Activated T-cell treated with anti-CD3 and anti-CD28 coated beads for 24 hours (primary cell): ENCODE data around the gene POLR2F.

Source experiments
- DNase-seq: peaks from one replicate; pipeline ENCODE4 v3.0.0-alpha.2; 2020; ENCODE audit warnings: low read depth

Gene POLR2F

DNA sequence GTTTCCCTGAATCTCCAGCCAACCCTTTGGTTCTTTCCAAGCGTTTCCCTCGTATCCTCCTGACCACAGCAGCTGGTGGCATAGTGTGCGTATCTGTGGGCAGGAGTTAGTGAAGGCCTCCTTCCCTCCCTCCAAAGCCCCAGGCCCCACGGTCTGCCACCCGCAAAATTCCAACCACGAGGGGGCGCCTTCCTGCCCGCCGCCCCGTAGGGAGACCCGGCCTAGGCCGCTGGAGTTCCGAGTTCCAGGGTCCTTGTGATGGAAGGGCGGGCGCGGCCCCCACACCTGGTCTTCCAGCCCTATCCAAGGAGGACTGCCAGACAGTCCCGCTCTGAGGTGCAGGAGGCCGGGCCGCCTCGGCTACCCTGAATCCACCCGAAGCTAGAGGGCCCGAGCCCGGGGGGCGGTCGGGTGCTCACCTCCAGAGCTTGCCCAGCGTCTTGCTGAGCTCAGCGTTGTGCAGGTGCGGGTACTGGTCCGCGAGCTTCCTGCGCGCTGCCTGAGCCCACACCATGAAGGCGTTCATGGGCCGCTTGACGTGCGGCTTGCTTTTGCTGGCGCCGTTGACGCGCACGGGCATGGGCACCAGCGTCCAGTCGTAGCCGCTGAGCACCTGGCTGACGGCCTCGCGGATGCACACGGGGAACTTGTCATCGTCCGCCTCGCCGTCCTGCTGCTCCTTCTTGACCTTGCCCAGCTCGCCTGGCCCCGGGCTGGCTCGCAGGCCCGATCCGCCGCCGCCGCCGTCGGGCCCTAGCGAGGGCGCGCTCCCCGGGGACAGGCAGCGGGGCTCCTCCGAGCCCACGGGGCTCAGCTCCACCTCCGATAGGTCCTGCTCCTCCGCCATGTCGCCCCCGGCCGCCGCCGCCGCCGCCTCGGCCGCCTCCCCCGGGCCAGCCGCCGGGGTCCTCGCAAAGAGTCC is 29.7 kb downstream of the POLR2F start:
- DNase-seq: no peak

DNA sequence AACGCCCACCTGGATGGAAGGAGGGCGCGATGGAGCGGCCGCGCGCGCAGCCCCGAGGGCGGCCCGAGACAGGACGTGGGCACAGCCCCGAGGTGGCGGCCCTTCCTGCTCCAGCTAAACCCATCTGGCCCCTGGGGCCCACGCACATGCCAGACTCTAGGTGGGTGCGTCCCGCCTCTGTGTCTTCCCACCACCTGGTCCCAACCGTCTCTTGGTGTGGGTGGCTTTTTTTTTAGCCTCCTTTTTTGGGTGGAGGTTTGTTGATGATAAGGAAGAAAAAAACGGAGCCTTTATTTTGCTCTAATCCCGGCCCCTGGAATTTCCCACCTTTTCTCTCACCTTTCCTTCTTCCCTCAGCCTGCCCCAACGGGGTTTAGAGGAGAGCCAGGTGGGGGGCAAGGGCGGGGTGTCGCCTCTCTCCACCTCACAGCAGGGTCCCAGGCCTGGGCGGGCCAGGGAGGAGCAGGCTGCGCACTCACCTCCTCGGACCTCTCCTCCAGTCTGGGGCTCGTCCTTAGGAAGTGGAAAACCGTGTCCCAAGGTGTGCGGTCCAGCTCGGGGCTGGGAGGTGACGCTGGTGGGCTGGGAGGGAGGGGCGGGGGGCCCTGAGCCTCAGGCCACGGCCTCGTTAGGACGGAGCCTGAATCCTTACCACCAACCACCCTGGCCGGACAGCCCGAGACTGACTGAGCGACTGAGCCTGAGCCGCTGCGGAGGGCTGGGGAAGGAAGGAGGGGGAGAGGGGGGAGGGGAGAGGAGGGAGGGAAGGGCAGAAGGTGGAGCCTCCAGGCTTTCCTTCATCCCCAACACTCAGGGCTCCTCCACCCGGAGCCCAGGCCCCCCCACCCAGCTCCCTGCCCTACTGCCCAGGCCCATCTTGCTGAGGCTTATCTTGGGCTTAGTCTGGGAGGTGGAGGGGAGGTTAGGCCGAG is 30.6 kb downstream of the POLR2F start, which contains the start of gene SOX10:
TSS of gene SOX10 (minus strand) at position 696 of the 932 bp plus-strand sequence. CDS start 771 bp downstream, outside the sequence.
- no peak for DNase-seq

DNA sequence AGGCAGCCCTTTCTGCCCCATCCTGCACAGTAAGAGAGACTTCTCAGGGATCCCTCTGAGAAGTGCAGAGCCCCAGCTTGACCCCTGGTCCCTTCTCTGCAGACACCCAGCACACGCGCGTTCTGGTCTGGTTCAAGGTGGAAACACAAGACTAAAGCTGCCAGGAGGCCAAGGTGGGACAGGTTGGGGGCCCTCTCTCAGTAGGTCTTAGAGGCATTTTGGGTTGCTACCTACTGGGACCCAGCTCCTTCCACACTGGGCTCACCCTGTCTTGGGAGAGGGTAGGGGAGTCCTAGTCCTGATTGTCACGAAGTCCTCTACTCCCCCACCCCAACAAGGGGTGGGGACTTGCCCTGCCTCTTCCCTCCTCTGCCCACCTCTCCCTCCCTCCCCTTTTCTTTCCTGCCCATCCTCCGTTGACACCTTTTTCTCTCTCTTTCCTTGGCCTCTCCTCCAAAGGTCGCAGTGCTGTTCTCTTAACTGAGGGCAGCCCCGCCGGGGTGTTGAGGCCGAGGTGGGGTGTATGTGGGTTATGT is 31.6 kb downstream of the POLR2F start:
- no peak for DNase-seq

DNA sequence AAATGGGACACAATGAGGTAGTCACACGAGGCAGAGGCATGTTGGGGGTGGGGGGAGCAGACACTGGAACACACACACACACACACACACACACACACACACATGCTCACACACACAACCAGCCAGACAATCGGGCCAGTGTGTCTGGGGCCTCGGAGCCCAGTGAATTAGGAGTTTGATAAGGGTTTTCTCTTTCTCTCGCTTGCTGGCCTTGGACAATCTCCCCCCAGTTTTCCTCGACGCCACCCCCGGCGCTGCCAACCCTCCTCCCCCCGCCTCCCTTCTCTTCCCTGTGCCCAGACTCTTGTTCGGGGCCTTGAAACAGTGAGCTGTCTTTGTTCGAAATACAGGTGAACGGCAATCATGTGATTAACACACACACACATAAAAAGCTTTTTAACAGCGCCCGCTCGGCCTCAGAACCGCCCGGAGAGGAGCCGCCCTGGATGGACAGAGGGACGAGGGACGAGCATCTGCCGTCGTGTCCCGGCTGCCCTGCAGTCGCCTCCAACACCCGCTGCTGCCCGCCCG is 32.3 kb downstream of the POLR2F start:
- no peak for DNase-seq

DNA sequence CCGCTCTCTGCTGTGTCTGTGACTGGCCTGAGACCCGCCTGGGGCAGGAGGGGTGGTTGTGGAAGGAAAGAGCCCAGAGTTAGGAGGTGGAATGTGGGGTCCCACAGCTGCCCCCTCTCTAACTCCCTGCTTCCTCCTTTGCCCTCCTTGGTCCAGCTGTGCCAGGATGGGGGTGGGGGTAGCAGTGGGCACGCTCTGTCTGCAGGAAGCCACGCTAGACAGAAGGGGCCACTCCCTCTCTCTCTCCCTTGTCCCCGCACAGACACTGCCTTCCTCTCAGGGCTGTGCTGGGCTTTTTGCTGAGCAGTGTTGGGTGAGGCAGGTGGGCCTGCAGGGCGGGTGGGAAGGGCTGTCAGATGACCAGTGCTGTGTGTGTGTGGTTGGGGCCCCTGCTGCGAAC is 32.9 kb downstream of the POLR2F start:
- DNase-seq: no peak

DNA sequence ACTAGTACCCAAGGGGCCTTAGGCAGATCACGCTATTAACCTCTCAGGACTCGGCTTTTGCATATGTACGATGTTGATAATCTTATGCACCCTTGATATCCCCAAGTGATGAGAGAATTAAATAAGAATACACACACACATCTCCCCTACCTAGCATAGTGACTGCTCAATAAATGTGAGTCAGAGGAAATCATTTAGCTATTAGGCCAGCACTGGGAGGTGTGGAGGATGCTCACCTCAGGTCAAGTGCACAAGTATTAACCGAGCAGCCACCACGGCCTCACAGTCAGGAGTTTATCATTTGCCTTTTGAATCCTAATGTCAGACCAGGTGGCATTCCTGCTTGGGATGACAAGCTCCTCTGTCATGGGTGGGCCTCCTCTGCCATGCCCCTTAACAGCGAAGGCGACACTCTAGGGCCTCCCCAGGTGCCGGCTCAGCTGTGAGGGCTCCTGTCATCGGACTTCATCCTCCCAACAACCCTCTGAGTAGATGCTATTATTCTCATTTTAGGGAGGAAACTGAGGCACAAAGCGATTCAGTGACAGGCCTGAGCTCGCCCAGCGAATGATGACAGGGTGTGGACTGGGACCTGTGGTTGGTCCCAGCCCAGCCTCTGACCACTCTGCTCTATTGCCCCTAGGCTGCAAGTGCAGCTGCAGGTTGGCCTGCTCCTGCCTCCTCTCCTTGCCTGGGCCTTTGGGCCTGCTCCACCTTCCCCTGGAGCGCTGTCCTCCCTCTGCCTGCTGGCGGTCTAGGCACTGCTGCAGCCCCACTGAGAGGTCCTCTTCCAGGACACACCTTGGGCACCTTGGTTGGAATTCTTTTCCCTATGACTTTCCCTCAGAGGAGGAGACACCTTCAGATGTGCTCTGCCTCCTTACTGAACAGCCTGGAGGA is 35.9 kb downstream of the POLR2F start:
- DNase-seq: no peak

DNA sequence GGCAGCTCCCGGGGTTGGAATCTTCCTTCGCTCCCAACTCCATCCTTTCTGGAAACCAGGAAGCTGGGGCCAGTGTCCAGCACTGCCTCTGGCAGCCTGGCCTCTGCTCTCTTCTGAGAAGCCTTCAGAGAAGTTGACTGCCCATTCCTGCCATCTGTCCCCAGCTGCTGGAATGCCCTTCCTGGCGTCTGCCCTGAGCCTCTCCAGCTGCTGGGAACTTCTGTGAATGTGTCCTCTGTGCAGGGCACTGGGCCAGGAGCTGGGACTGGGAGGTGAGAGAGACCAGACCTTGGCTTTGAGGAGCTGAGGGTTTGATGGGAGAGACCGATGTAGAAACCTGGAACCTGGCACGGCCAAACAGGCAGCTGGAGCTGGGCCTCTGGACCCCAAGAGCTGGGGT is 36.8 kb downstream of the POLR2F start:
- DNase-seq: no peak

- no peak for DNase-seq
Observed at GRCh38 chr22:37990862-37991261, 37.4 kb downstream of the POLR2F start.

GRCh38 chr22:37991731-37992442 is 38.4 kb downstream of the POLR2F start:
- no peak for DNase-seq

DNA sequence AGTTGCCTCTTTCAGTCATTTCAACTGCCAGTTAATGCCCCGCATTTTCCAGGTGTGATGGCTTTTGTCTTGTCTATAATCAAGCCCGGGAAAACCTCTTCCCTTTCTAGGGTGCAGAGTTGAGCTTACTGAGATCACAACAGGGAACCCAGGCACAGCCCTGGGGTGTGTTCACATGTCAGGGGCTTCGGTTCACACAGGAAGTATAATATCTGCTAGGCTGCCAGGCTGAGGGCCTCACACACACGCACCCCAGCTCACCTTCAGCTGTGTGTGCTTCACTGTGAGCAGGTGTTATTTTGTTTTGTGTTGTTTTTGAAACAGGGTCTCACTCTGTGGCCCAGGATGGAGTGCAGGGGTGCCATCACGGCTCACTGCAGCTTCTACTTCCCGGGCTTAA is 40.5 kb downstream of the POLR2F start:
- no peak for DNase-seq

GRCh38 chr22:37994982-37995381 is 41.5 kb downstream of the POLR2F start:
- no peak for DNase-seq

- DNase-seq: no peak
Observed at GRCh38 chr22:37995460-37995859, 42.0 kb downstream of the POLR2F start.

DNA sequence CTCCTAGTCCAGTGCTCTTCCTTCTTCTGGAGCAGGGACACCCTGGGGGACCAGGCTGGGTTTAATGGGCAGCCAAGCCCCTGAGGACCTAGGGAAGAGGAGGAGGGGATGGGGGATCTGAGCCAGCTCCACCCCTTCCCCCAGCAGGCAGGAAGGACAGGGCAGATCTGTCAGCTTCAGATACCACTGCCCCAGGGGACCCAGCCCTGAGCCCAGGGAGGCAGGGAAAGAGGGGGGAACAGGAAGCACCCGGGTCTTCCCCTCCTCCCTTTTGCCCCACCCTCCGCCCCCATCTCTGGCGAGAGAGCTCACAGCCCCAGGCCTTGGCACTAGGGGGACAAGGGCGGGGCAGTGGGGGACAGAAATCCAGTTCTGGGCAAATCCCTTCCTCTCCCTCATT is 42.6 kb downstream of the POLR2F start:
- DNase-seq: no peak

DNA sequence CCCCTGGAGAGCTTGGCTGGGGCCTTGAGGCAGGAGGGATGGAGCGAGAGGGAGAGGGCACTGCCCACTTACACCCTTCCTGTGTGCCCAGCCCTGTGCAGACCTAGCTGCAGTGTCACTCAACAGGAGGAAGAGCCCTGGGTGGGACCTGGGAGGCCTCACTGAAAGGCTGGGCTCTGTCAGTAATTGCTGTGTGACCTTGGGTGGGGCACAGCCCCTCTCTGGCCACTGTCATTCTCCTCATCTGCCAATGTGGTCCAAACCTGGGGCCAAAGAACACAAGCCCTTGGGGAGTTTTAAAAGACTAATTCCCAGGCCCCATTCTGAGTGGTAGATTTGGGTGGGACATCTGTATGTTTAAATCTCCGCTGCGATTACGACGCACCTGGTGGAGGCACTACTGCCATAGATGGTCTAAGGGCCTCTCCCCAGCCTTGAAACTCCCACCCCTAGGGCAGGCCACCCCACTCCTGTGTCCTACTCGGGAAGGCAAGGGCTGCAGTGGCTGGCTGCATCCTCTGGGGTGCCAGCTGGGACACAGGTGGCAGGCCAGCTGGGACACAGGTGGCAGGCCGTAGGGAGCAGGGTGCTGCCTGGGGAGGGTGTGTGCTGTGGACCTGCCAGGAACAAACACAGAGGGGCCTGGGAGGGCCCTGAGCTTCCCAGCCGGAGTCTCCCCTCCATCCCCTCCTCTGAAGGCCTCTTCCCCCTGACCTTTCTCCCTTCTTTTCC is 43.2 kb downstream of the POLR2F start:
- no peak for DNase-seq

- no peak for DNase-seq
Observed at GRCh38 chr22:37998543-37998942, 45.0 kb downstream of the POLR2F start.

DNA sequence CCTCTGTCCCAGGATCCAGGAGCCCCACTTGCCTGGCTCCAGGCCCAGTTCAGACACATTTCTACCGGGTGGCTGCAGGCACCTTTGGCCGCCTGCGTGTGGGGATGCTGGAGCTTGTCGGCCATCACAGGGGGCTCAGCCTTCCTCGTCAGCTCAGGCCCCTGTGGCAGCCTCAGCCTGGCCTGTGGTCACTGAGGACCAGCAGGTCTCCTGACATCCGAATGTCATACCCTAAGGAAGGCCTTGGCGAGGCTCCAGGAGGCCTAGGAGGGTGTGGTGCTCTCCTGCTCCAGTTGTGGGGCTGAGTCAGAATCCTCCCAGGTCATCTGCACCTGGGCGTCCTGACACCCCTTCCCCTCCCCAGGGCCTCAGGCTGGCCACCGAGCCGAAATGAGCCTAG is 45.7 kb downstream of the POLR2F start:
- no peak for DNase-seq

DNA sequence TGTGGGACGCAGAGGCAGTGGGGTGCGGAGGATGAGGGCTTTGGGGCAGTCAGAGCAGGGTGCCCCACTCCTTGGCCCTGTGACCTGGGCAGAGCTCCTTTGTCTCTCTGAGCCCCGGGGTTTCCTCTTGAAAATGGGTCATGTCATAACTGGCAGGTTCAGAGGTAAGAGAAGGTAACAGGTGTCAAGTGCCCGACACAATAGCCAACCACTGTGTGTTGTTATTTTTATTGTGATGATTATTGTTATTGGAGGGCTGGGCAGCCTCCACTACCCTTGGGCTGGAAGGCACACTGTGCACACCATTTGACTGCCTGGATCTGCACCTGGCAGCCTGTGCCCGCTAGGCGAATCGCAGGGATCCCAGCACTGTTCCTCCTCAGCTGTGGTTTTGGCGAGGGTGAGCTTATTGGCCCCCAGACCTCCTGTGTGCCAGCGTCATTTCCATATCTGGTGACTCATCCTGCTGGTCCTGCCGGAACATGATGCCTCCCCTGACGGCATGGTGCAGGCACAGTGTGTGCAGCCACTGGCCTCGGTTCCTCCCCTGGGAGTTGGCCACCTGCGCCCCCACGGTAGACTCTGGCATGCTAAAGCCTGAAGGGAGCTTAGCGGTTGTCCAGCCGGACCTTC is 46.3 kb downstream of the POLR2F start:
- DNase-seq: no peak

GRCh38 chr22:38005943-38006342 is 52.4 kb downstream of the POLR2F start:
- no peak for DNase-seq

- DNase-seq: no peak
Observed at GRCh38 chr22:38006906-38007305, 53.4 kb downstream of the POLR2F start.
